Activated T-helper 1 cell treated with anti-CD3 and anti-CD28 coated beads, Interleukin-12 subunit alpha, Interleukin-12 subunit beta, Interleukin-2, Interleukin-4 antibody, amounts not matched to agents 30 ng/mL and 10 ng/mL and 1 ng/mL, durations not matched to agents 14 hours and 24 hours and 36 hours (primary cell): ENCODE measurements around the gene MCM7. TPM values are rescaled to one million over a fixed set of nuclear protein-coding genes. Genes with fewer than 3 reads are reported as not detected.
"Not testable (repeated sequence)": the region's sequence is repeated elsewhere in the genome, so short reads cannot be mapped to it uniquely, and the experiment has no call there.

Experiments
- DNase-seq: peaks from one replicate; pipeline ENCODE4 v3.0.0; 2021; ENCODE audit warnings: low spot score
- H3K27ac Mint-ChIP-seq: one replicate; pipeline ENCODE4 v1.8.0; 2021; ENCODE audit warnings: mild to moderate bottlenecking, mixed read lengths
- H3K27me3 Mint-ChIP-seq: one replicate; pipeline ENCODE4 v1.8.0; 2022; ENCODE audit warnings: mild to moderate bottlenecking, moderate library complexity, mixed read lengths; ENCODE audit not compliant: insufficient read depth
- H3K36me3 Mint-ChIP-seq: one replicate; pipeline ENCODE4 v1.8.0; 2021; ENCODE audit warnings: low read depth, mixed read lengths
- H3K4me1 Mint-ChIP-seq: one replicate; pipeline ENCODE4 v1.8.0; 2021; ENCODE audit warnings: low read depth, mixed read lengths
- H3K4me3 Mint-ChIP-seq: one replicate; pipeline ENCODE4 v1.8.0; 2021; ENCODE audit warnings: mild to moderate bottlenecking, moderate library complexity, mixed read lengths
- H3K9me3 Mint-ChIP-seq: one replicate; pipeline ENCODE4 v1.8.0; 2021; ENCODE audit warnings: mixed read lengths
- intact Hi-C: fragments of 100-400 bp; cut with micrococcal nuclease; formaldehyde crosslinking; loops from one replicate; pipeline ENCODE4 v1.15.1; 2024
- total RNA-seq: library from RNA; stranded (reverse); gene quantifications from 2 replicates; pipeline ENCODE4 v1.2.3, GENCODE V29; 2022

MCM7 gene
- 447 and 452 TPM in 2 replicates for total RNA-seq

GRCh38 chr7:100101016-100101862 lies at the start of gene MCM7, which contains the start of gene AP4M1:
TSS of gene MCM7 (minus strand) at chr7:100101397. CDS start at chr7:100101294, 103 bp downstream.
TSS of gene AP4M1 (plus strand) at chr7:100101643. CDS start at chr7:100101715, 72 bp downstream.
- intact Hi-C loops = loop anchor here (1.0 to 2.0 kb wide), 11 partner anchors 18 to 604 kb away; partner anchors contain the start of genes CNPY4, LAMTOR4, MEPCE and PPP1R35
- Mint-ChIP-seq H3K27me3 (no peaks in the 10 kb centered on the region), H3K4me3 (peak within 1 kb of the TSS; percentile 94), H3K36me3 (peaks cover 47% of the 10 kb centered on the region), H3K27ac (peak within 1 kb of the TSS; percentile 97), H3K4me1 (peaks cover 39% of the 10 kb centered on the region), H3K9me3 (no peaks in the 10 kb centered on the region)
- peak; percentile 98 for DNase-seq

GRCh38 chr7:100148559-100149328 lies 47.5 kb upstream of the MCM7 start, which contains the start of gene LAMTOR4:
TSS of gene LAMTOR4 (plus strand) at chr7:100148918. CDS start at chr7:100148973, 55 bp downstream.
- intact Hi-C loops = loop anchor here (1.0 to 2.0 kb wide), 10 partner anchors 10 to 288 kb away; partner anchors contain the start of genes AP4M1, GPC2, MCM7 and MEPCE
- Mint-ChIP-seq H3K9me3 (no peaks in the 10 kb centered on the region), H3K27me3 (no peaks in the 10 kb centered on the region), H3K4me1 (peaks cover 24% of the 10 kb centered on the region), H3K36me3 (peaks cover 15% of the 10 kb centered on the region), H3K4me3 (peak within 1 kb of the TSS; percentile 97), H3K27ac (peak within 1 kb of the TSS; percentile 94)
- DNase-seq = peak; percentile 99

- no peak for DNase-seq
- intact Hi-C loops = loop anchor here (1.0 to 2.0 kb wide), 10 partner anchors 10 to 288 kb away; partner anchors contain the start of genes AP4M1, GPC2, MCM7 and MEPCE
These were observed 47.0 kb upstream of the MCM7 start for GRCh38 chr7:100148225-100148558.

GRCh38 chr7:100147278-100147677 lies 46.1 kb upstream of the MCM7 start:
- Mint-ChIP-seq H3K9me3 (no peaks in the 10 kb centered on the region), H3K27ac (no peak overlapping the region), H3K27me3 (no peaks in the 10 kb centered on the region), H3K4me1 (peaks cover 19% of the 10 kb centered on the region), H3K4me3 (no peak overlapping the region), H3K36me3 (peaks cover 6% of the 10 kb centered on the region)
- intact Hi-C loops = no loop called here
- no peak for DNase-seq

More at GRCh38 chr7:100148225-100148558, 47.0 kb upstream of the MCM7 start:
- Mint-ChIP-seq H3K27ac (peak overlapping the region; percentile 94), H3K27me3 (no peaks in the 10 kb centered on the region), H3K9me3 (no peaks in the 10 kb centered on the region), H3K4me3 (peak overlapping the region; percentile 97), H3K36me3 (peaks cover 12% of the 10 kb centered on the region), H3K4me1 (peaks cover 24% of the 10 kb centered on the region)

GRCh38 chr7:100146350-100146749 lies 45.2 kb upstream of the MCM7 start:
- H3K4me3 Mint-ChIP-seq, intact Hi-C loops, H3K9me3 Mint-ChIP-seq, H3K27me3 Mint-ChIP-seq, H3K27ac Mint-ChIP-seq, H3K36me3 Mint-ChIP-seq, DNase-seq: not testable (repeated sequence)
- peaks cover 20% of the 10 kb centered on the region for H3K4me1 Mint-ChIP-seq

GRCh38 chr7:100142461-100142860 lies 41.3 kb upstream of the MCM7 start:
- Mint-ChIP-seq H3K36me3 (no peaks in the 10 kb centered on the region), H3K9me3 (no peaks in the 10 kb centered on the region), H3K4me3 (no peak overlapping the region), H3K4me1 (peaks cover 16% of the 10 kb centered on the region), H3K27ac (no peak overlapping the region), H3K27me3 (no peaks in the 10 kb centered on the region)
- DNase-seq = no peak
- intact Hi-C loops = no loop called here

GRCh38 chr7:100141555-100141949 lies 40.4 kb upstream of the MCM7 start:
- H3K4me1 Mint-ChIP-seq = peaks cover 16% of the 10 kb centered on the region
- H3K27me3 Mint-ChIP-seq = no peaks in the 10 kb centered on the region
- no peak overlapping the region for H3K4me3 Mint-ChIP-seq
- no peak overlapping the region for H3K27ac Mint-ChIP-seq
- no peaks in the 10 kb centered on the region for H3K36me3 Mint-ChIP-seq
- DNase-seq = no peak
- no peaks in the 10 kb centered on the region for H3K9me3 Mint-ChIP-seq
- intact Hi-C loops = no loop called here

GRCh38 chr7:100137851-100138760 lies 36.9 kb upstream of the MCM7 start:
- Mint-ChIP-seq H3K27me3 (no peaks in the 10 kb centered on the region), H3K4me1 (peaks cover 16% of the 10 kb centered on the region), H3K9me3 (no peaks in the 10 kb centered on the region), H3K36me3 (no peaks in the 10 kb centered on the region), H3K27ac (no peak overlapping the region), H3K4me3 (no peak overlapping the region)
- no peak for DNase-seq
- intact Hi-C loops = no loop called here

GRCh38 chr7:100132697-100133151 lies 31.5 kb upstream of the MCM7 start:
- peaks cover 16% of the 10 kb centered on the region for H3K4me1 Mint-ChIP-seq
- no peaks in the 10 kb centered on the region for H3K27me3 Mint-ChIP-seq
- DNase-seq = peak; percentile 52
- H3K4me3 Mint-ChIP-seq = no peak overlapping the region
- intact Hi-C loops = loop anchor here (1.0 to 5.0 kb wide), 5 partner anchors 85 to 275 kb away; partner anchors contain the start of gene AZGP1
- no peak overlapping the region for H3K27ac Mint-ChIP-seq
- H3K9me3 Mint-ChIP-seq = no peaks in the 10 kb centered on the region
- no peaks in the 10 kb centered on the region for H3K36me3 Mint-ChIP-seq

- Mint-ChIP-seq H3K9me3 (no peaks in the 10 kb centered on the region), H3K27me3 (no peaks in the 10 kb centered on the region), H3K4me1 (peaks cover 14% of the 10 kb centered on the region), H3K27ac (no peak overlapping the region), H3K36me3 (no peaks in the 10 kb centered on the region), H3K4me3 (no peak overlapping the region)
- DNase-seq = no peak
- intact Hi-C loops = loop anchor here (1.0 to 5.0 kb wide), 5 partner anchors 85 to 275 kb away; partner anchors contain the start of gene AZGP1
These were observed 30.9 kb upstream of the MCM7 start for GRCh38 chr7:100132126-100132525.

GRCh38 chr7:100130608-100131453 lies 29.6 kb upstream of the MCM7 start:
- no peaks in the 10 kb centered on the region for H3K27me3 Mint-ChIP-seq
- no peaks in the 10 kb centered on the region for H3K36me3 Mint-ChIP-seq
- no peak overlapping the region for H3K27ac Mint-ChIP-seq
- DNase-seq = peak; percentile 74
- peak overlapping the region; percentile 37 for H3K4me3 Mint-ChIP-seq
- H3K4me1 Mint-ChIP-seq = peaks cover 14% of the 10 kb centered on the region
- intact Hi-C loops = loop anchor here (1.0 to 5.0 kb wide), 5 partner anchors 46 to 218 kb away; partner anchors contain the start of genes AZGP1, GPC2 and STAG3
- no peaks in the 10 kb centered on the region for H3K9me3 Mint-ChIP-seq
